Measurements from ENCODE around the gene MACROD2.

DNA sequence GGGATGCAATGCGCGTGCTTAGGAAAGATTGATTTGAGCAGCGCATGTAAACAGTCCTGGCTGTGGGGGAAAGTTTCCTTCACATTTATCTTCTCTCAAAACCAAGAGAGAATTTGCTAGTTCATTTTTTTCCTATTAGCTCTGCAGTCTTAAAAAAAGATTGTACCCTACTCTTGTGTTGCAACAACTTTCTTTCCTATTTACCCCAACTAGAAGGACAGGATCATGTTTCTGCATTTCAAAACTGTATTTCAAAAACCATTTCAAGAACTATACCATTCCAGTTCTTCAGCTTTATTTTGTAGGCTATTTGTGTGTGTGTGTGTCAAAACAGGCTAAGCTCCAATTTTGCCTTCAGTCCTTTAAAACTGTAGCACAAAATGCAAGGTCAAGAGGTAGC, 2104.8 kb downstream of the MACROD2 start:
- TF ChIP-seq, protein P1, sequence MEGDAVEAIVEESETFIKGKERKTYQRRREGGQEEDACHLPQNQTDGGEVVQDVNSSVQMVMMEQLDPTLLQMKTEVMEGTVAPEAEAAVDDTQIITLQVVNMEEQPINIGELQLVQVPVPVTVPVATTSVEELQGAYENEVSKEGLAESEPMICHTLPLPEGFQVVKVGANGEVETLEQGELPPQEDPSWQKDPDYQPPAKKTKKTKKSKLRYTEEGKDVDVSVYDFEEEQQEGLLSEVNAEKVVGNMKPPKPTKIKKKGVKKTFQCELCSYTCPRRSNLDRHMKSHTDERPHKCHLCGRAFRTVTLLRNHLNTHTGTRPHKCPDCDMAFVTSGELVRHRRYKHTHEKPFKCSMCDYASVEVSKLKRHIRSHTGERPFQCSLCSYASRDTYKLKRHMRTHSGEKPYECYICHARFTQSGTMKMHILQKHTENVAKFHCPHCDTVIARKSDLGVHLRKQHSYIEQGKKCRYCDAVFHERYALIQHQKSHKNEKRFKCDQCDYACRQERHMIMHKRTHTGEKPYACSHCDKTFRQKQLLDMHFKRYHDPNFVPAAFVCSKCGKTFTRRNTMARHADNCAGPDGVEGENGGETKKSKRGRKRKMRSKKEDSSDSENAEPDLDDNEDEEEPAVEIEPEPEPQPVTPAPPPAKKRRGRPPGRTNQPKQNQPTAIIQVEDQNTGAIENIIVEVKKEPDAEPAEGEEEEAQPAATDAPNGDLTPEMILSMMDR (IDR thresholded peaks at IDR 0.05), result no peak
- no peak for TF ChIP-seq EZH2 (IDR thresholded peaks at IDR 0.05; ENCODE audit: borderline replicate concordance, insufficient read depth, low read depth, low read length, poor library complexity, severe bottlenecking)
